GM19238 (cell line): Measurements from ENCODE around the gene PDCL3.
A peak's percentile ranks its signal among the peaks of the same experiment; 100 is the strongest.

ENCODE experiments used
- DNase-seq: peaks from one replicate; pipeline ENCODE4 v3.0.0; 2011; ENCODE audit warnings: low spot score; ENCODE audit not compliant: insufficient read length

Gene PDCL3

GRCh38 chr2:100562613-100563406 lies at the start of gene PDCL3:
TSS of gene PDCL3 (plus strand) at chr2:100562993. CDS start at chr2:100563068, 75 bp downstream.
- peak; percentile 95 for DNase-seq

- DNase-seq = no peak
Measured at GRCh38 chr2:100513650-100514049, 49.1 kb upstream of the PDCL3 start.

GRCh38 chr2:100517556-100517955 lies 45.2 kb upstream of the PDCL3 start:
- DNase-seq = no peak

- no peak for DNase-seq
Measured at GRCh38 chr2:100518801-100519200, 44.0 kb upstream of the PDCL3 start.

GRCh38 chr2:100520224-100520623 lies 42.6 kb upstream of the PDCL3 start:
- DNase-seq = no peak

GRCh38 chr2:100522430-100522829 lies 40.4 kb upstream of the PDCL3 start:
- no peak for DNase-seq

GRCh38 chr2:100524331-100524730 lies 38.5 kb upstream of the PDCL3 start:
- DNase-seq = no peak

- DNase-seq = no peak
Measured at GRCh38 chr2:100526868-100527267, 35.9 kb upstream of the PDCL3 start.

GRCh38 chr2:100527440-100528015 lies 35.3 kb upstream of the PDCL3 start:
- DNase-seq = no peak

GRCh38 chr2:100529176-100529575 lies 33.6 kb upstream of the PDCL3 start:
- no peak for DNase-seq

GRCh38 chr2:100529900-100530299 lies 32.9 kb upstream of the PDCL3 start:
- no peak for DNase-seq

- no peak for DNase-seq
Measured at GRCh38 chr2:100535855-100536254, 26.9 kb upstream of the PDCL3 start.

GRCh38 chr2:100537918-100538317 lies 24.9 kb upstream of the PDCL3 start:
- DNase-seq = no peak

- DNase-seq = no peak
Measured at GRCh38 chr2:100539221-100539620, 23.6 kb upstream of the PDCL3 start.

- no peak for DNase-seq
Measured at GRCh38 chr2:100541404-100541803, 21.4 kb upstream of the PDCL3 start.

GRCh38 chr2:100542418-100542817 lies 20.4 kb upstream of the PDCL3 start:
- no peak for DNase-seq

GRCh38 chr2:100544911-100545596 lies 17.7 kb upstream of the PDCL3 start:
- no peak for DNase-seq

GRCh38 chr2:100546469-100546868 lies 16.3 kb upstream of the PDCL3 start:
- no peak for DNase-seq

- no peak for DNase-seq
Measured at GRCh38 chr2:100548771-100549170, 14.0 kb upstream of the PDCL3 start.

- no peak for DNase-seq
Measured at GRCh38 chr2:100551303-100551702, 11.5 kb upstream of the PDCL3 start.

GRCh38 chr2:100554798-100555407 lies 7.9 kb upstream of the PDCL3 start:
- DNase-seq = no peak

- DNase-seq = no peak
Measured at GRCh38 chr2:100556746-100557145, 6.0 kb upstream of the PDCL3 start.
